Ovary (tissue), 3 donors: ENCODE results near the gene HIPK2.

Experiments
- EP300 ChIP-seq: sonication (generic); formaldehyde crosslinking; IDR thresholded peaks from one replicate; pipeline ENCODE4 v1.6.1; 2017; ENCODE audit warnings: antibody characterized with exemption
- POLR2A ChIP-seq: fragments of 450-650 bp; IDR thresholded peaks from one replicate; pipeline ENCODE4 v1.6.1; 2017; ENCODE audit warnings: antibody characterized with exemption, mild to moderate bottlenecking, moderate library complexity
- TF ChIP-seq, protein P1 (sequence below), 3 donors: fragments of 450-650 bp in 2 of 3; fragments of 200-600 bp in 1 of 3; IDR thresholded peaks; one replicate each; pipeline versions ENCODE4 v1.5.1 to v1.8.0; 2016 to 2022; ENCODE audit warnings: antibody characterized with exemption in 3 of 3, mild to moderate bottlenecking in 1 of 3
- donor health status: DM: no; HTN: no; CAD: no.

DNA sequence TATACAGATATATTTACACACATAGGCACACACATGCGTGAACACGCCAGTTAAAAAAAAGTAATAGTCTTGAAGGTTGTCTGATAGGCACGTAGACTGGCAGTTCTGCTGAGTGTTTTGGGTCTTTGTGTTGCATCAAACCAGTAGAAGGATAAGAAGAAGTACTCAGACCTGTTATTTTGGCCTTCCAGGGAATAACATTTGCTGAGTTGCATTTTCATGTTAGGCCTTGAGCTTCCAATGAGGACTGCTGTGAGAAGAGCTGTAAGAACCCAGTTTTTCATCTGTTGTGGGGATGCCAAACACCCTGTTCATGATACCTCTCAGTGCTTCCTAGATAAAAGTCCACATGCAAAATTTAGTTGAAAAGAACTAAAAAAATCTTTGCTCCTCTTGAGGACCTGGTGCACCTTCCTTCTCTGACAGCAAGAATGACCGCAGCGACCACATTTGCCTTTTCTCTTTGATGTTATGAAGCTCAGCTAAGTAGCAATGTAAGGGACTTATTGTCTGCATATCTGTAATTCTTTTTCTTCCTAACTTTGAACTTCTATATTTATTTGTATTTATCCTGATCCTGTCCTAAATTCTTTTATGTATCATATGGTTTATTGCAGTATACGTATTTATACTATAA, 27.2 kb downstream of the HIPK2 start:
- TF ChIP-seq, protein P1, sequence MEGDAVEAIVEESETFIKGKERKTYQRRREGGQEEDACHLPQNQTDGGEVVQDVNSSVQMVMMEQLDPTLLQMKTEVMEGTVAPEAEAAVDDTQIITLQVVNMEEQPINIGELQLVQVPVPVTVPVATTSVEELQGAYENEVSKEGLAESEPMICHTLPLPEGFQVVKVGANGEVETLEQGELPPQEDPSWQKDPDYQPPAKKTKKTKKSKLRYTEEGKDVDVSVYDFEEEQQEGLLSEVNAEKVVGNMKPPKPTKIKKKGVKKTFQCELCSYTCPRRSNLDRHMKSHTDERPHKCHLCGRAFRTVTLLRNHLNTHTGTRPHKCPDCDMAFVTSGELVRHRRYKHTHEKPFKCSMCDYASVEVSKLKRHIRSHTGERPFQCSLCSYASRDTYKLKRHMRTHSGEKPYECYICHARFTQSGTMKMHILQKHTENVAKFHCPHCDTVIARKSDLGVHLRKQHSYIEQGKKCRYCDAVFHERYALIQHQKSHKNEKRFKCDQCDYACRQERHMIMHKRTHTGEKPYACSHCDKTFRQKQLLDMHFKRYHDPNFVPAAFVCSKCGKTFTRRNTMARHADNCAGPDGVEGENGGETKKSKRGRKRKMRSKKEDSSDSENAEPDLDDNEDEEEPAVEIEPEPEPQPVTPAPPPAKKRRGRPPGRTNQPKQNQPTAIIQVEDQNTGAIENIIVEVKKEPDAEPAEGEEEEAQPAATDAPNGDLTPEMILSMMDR (IDR thresholded peaks at IDR 0.05): no peak
- TF ChIP-seq POLR2A: no peak
- no peak for TF ChIP-seq EP300
